IMR-90 (cell line): ENCODE measurements around the gene AKAP13. TPM values are rescaled to one million over a fixed set of nuclear protein-coding genes. Genes with fewer than 3 reads are reported as not detected.

Experiments
- ATAC-seq: fragments of 200-7000 bp; cut with Tn5 transposase; 2 replicates; pipeline ENCODE4 v1.9.1; 2020; ENCODE audit warnings: low read depth, mild to moderate bottlenecking, moderate library complexity
- BruUV-seq: library from RNA; stranded (reverse); fragments of 400-500 nt; replicated peaks from 2 replicates; lab custom pipeline; 2021; lab: Mats Ljungman, UMichigan
- CTCF ChIA-PET: fragments of 300-600 bp; formaldehyde crosslinking; extraction: SDS; loops from one replicate; lab custom pipeline; 2021; ENCODE audit warnings: antibody characterized with exemption; lab: Yijun Ruan, JAX
- POLR2A ChIA-PET: fragments of 300-600 bp; sonication (Branson Sonifier 250); formaldehyde crosslinking; loops from one replicate; lab custom pipeline; 2022; ENCODE audit warnings: antibody characterized with exemption; ENCODE audit not compliant: unreplicated experiment; lab: Charles Lee
- DNase-seq: peaks from one replicate; pipeline ENCODE4 v3.0.0; 2013
- H2AFZ ChIP-seq: replicated peaks from 2 replicates; pipeline ENCODE3; 2013; ENCODE audit warnings: low read length, mild to moderate bottlenecking; ENCODE audit not compliant: poor library complexity
- H2AK5ac ChIP-seq: 2 replicates; pipeline ENCODE4 v1.6.1; 2013; ENCODE audit warnings: low read depth, low read length, inconsistent platforms
- H2AK9ac ChIP-seq: replicated peaks from 2 replicates; pipeline ENCODE3; 2013; ENCODE audit warnings: mild to moderate bottlenecking, low read depth, low read length, moderate library complexity; ENCODE audit not compliant: poor library complexity
- H2BK120ac ChIP-seq: 2 replicates; pipeline ENCODE4 v1.6.1; 2013; ENCODE audit warnings: low read depth, low read length, inconsistent platforms
- H2BK15ac ChIP-seq: 3 replicates; pipeline ENCODE4 v1.6.1; 2013; ENCODE audit warnings: low read depth, low read length, inconsistent platforms
- H2BK20ac ChIP-seq: 2 replicates; pipeline ENCODE4 v1.6.1; 2013; ENCODE audit warnings: low read depth, mild to moderate bottlenecking, inconsistent platforms, low read length, moderate library complexity
- H2BK5ac ChIP-seq: 2 replicates; pipeline ENCODE4 v1.6.1; 2013; ENCODE audit warnings: mild to moderate bottlenecking, low read depth, low read length, inconsistent platforms; ENCODE audit not compliant: poor library complexity, severe bottlenecking
- H3K14ac ChIP-seq: replicated peaks from 2 replicates; pipeline ENCODE4 v1.6.1; 2013; ENCODE audit warnings: low read depth, low read length, inconsistent platforms
- H3K18ac ChIP-seq: 2 replicates; pipeline ENCODE4 v1.6.1; 2013; ENCODE audit warnings: low read depth, low read length, control low read depth
- H3K23ac ChIP-seq: 2 replicates; pipeline ENCODE4 v1.6.1; 2013; ENCODE audit warnings: low read depth, low read length, inconsistent platforms
- H3K27ac ChIP-seq: 2 replicates; pipeline ENCODE4 v1.5.1; 2013; ENCODE audit warnings: mild to moderate bottlenecking, control low read depth, low read length; ENCODE audit not compliant: insufficient read depth
- H3K27me3 ChIP-seq: 2 replicates; pipeline ENCODE4 v1.6.1; 2013; ENCODE audit warnings: low read length; ENCODE audit not compliant: control insufficient read depth, insufficient read depth
- H3K36me3 ChIP-seq: 2 replicates; pipeline ENCODE4 v1.6.1; 2013; ENCODE audit warnings: low read length, mixed read lengths; ENCODE audit not compliant: control insufficient read depth, insufficient read depth
- H3K4ac ChIP-seq: 2 replicates; pipeline ENCODE4 v1.6.1; 2013; ENCODE audit warnings: low read depth, low read length, inconsistent platforms
- H3K4me1 ChIP-seq: 2 replicates; pipeline ENCODE4 v1.6.1; 2013; ENCODE audit warnings: low read length, mixed read lengths; ENCODE audit not compliant: control insufficient read depth, insufficient read depth
- H3K4me2 ChIP-seq: 2 replicates; pipeline ENCODE4 v1.6.1; 2013; ENCODE audit warnings: low read depth, mild to moderate bottlenecking, control low read depth, low read length, moderate library complexity
- H3K4me3 ChIP-seq: 2 replicates; pipeline ENCODE4 v1.5.1; 2013; ENCODE audit warnings: low read depth, mild to moderate bottlenecking, control low read depth, low read length, moderate library complexity; ENCODE audit not compliant: insufficient read depth
- H3K56ac ChIP-seq: 2 replicates; pipeline ENCODE4 v1.6.1; 2013; ENCODE audit warnings: low read length, inconsistent platforms; ENCODE audit not compliant: insufficient read depth; ENCODE audit errors: extremely low read depth
- H3K79me1 ChIP-seq, 2 experiments: 2 replicates each; pipeline ENCODE4 v1.6.1; 2013; ENCODE audit warnings: low read length in 2 of 2, inconsistent platforms in 1 of 2, low read depth in 1 of 2
- H3K9ac ChIP-seq: 2 replicates; pipeline ENCODE4 v1.6.1; 2013; ENCODE audit warnings: low read depth, low read length, control low read depth
- H3K9me1 ChIP-seq: 2 replicates; pipeline ENCODE4 v1.6.1; 2013; ENCODE audit warnings: low read length, inconsistent platforms; ENCODE audit not compliant: insufficient read depth
- H3K9me3 ChIP-seq: 2 replicates; pipeline ENCODE4 v1.6.1; 2013; ENCODE audit warnings: low read length; ENCODE audit not compliant: control insufficient read depth, insufficient read depth
- H4K20me1 ChIP-seq: 2 replicates; pipeline ENCODE4 v1.6.1; 2013; ENCODE audit warnings: low read length, inconsistent platforms; ENCODE audit not compliant: insufficient read depth
- H4K5ac ChIP-seq: 2 replicates; pipeline ENCODE4 v1.6.1; 2013; ENCODE audit warnings: mild to moderate bottlenecking, low read depth, low read length, control low read depth
- H4K8ac ChIP-seq, 2 experiments: 2 replicates each; pipeline ENCODE4 v1.6.1; 2013; ENCODE audit warnings: low read depth in 2 of 2, low read length in 2 of 2, control low read depth in 1 of 2, inconsistent platforms in 1 of 2
- H4K91ac ChIP-seq: 2 replicates; pipeline ENCODE4 v1.6.1; 2013; ENCODE audit warnings: low read depth, low read length, inconsistent platforms; ENCODE audit not compliant: insufficient read depth
- CEBPB ChIP-seq: IDR thresholded peaks from 2 replicates; pipeline ENCODE4 v1.6.1; 2012; ENCODE audit warnings: low read depth, low read length, improper control_type of control experiment
- CHD1 ChIP-seq: IDR thresholded peaks from 2 replicates; pipeline ENCODE4 v1.6.1; 2012; ENCODE audit warnings: low read depth, low read length, improper control_type of control experiment
- WGBS, 2 experiments: methylation state at CpG; one replicate each; pipeline versions ENCODE4 v1.1.5 to v1.1.7; 2013; ENCODE audit warnings: missing lambda C conversion rate in 2 of 2; ENCODE audit not compliant: insufficient read length in 1 of 2; ENCODE audit errors: extremely low coverage in 2 of 2; 5-methylcytosine and 5-hydroxymethylcytosine counted together
- dilution Hi-C: fragments of 300-500 bp; cut with HindIII; formaldehyde crosslinking; loops from one replicate; pipeline ENCODE4 v1.14.3; 2018; ENCODE audit warnings: low sequenced_read_pairs; ENCODE audit not compliant: unreplicated experiment
- in situ Hi-C: fragments of 300-500 bp; cut with MboI; formaldehyde crosslinking; loops from 3 replicates; pipeline ENCODE4 v1.14.3; 2019; ENCODE audit warnings: low sequenced_read_pairs, inconsistent platforms, mixed read lengths
- intact Hi-C: fragments of 100-400 bp; cut with micrococcal nuclease; formaldehyde crosslinking; loops from 2 replicates; pipeline ENCODE4 v1.10.0; 2022
- polyA plus RNA-seq, 3 experiments: library from polyadenylated mRNA; depleted of rRNA; stranded (reverse); fragments of >200 nt; gene quantifications; 2 replicates each; pipeline ENCODE4 v1.2.3, GENCODE V29; 2012; ENCODE audit warnings: low replicate concordance in 1 of 3
- total RNA-seq: library from RNA; depleted of rRNA; stranded (reverse); fragments of >200 nt; gene quantifications from 2 replicates; pipeline ENCODE4 v1.2.3, GENCODE V29; 2012

Gene AKAP13
- total and polyA plus RNA-seq, 2 of the 4 experiments (the other 2 are of a cell fraction) = 10.4 to 46.4 TPM

DNA sequence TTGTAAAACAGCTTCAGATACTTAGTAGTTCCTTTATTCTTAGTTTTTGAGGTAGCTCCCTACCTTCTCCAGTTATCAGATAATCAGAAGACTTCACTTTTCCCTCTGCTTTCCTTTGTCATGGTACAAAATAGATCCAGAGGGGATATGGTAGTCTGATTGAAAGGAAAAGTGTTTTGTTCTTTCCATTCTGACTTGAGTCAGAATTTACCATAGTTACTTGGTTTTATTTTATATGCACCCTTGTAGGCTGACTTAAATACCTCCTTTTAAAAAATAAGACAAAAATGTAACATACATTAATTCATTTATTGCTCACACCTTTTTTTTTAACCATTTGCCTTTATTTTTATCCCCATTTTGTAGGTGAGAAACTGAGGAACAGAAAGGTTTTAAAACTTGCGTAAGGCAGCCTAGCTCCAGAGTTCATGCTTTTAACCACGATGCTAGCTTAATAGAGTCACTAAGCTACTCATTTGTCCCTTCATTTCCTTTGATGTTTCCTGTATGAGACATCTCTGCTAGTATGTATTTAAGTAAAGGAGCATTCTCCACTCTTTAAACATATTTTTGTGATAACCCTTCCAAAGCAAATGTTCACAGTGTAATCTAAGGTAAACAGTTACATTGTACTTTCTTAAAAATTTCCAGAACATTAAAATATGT, 226.9 kb downstream of the AKAP13 start:
- Histone ChIP-seq H3K4me3 (no peak overlapping the region), H2BK120ac (0 out of 2 replicates have a peak overlapping the region, but pooled peaks have one; percentile 6), H3K4ac (no peak overlapping the region), H2AK5ac (no peak overlapping the region), H3K27ac (no peak overlapping the region; the same call in 1 of the 2 replicates), H3K27me3 (no peaks in the 10 kb centered on the region), H3K23ac (no peak overlapping the region; the same call in 1 of the 2 replicates), H4K20me1 (no peaks in the 10 kb centered on the region; the same call in 1 of the 2 replicates), H3K9me1 (peaks cover 4% of the 10 kb centered on the region), H3K9ac (no peak overlapping the region; the same call in 1 of the 2 replicates), H3K56ac (no peak overlapping the region), H2AK9ac (no peak overlapping the region), H3K18ac (no peak overlapping the region; the same call in 1 of the 2 replicates), H2BK5ac (peak overlapping the region; percentile 76), H4K5ac (no peak overlapping the region), H3K79me1 (peaks cover 30 to 36% of the 10 kb centered on the region in 2 experiments), H2BK15ac (no peak overlapping the region), H3K36me3 (no peaks in the 10 kb centered on the region), H3K14ac (no peak overlapping the region), H3K4me1 (peaks cover 9% of the 10 kb centered on the region), H3K4me2 (peak overlapping the region; percentile 57), H3K9me3 (no peaks in the 10 kb centered on the region), H2AFZ (no peak overlapping the region), H4K91ac (no peak overlapping the region), H2BK20ac (no peak overlapping the region), H4K8ac (no peak overlapping the region; a peak in 2 of 4 replicates)
- intact Hi-C loops = no loop called here
- no TSS peak for BruUV-seq
- POLR2A ChIA-PET = interaction anchor here (0.6 kb wide), 1 partner anchor 925 kb away, joined by 3 read pairs; no protein-coding TSS in a partner anchor
- WGBS, 2 experiments = no CpG with 5 or more reads among the region's 2 CpGs
- DNase-seq = peak; percentile 68
- CTCF ChIA-PET = interaction anchor here (0.6 to 1.2 kb wide), 4 partner anchors 16 to 563 kb away, joined by 3 to 4 read pairs (median 4); no protein-coding TSS in a partner anchor
- peak; percentile 71 for ATAC-seq
- in situ Hi-C loops = no loop called here
- dilution Hi-C loops = no loop called here
- TF ChIP-seq CEBPB (peak; percentile 81), CHD1 (no peak)
